HepG2 (cell line): ENCODE results near the gene CTF1. TPM values are rescaled to one million over a fixed set of nuclear protein-coding genes. Genes with fewer than 3 reads are reported as not detected.

ENCODE experiments used
- DR1 ChIP-seq: sonication (generic); formaldehyde crosslinking; IDR thresholded peaks from 2 replicates; pipeline ENCODE4 v1.8.0; 2021; ENCODE audit warnings: mild to moderate bottlenecking, missing genetic modification reagents, inconsistent platforms
- ELF4 ChIP-seq: sonication (generic); formaldehyde crosslinking; IDR thresholded peaks from 2 replicates; pipeline ENCODE4 v1.5.0; 2020; ENCODE audit warnings: missing genetic modification reagents, mild to moderate bottlenecking, moderate library complexity, borderline replicate concordance
- FLYWCH1 ChIP-seq: sonication (generic); formaldehyde crosslinking; IDR thresholded peaks from 2 replicates; pipeline ENCODE4 v1.8.1; 2023; ENCODE audit warnings: mild to moderate bottlenecking, missing genetic modification reagents
- HNRNPH1 ChIP-seq: fragments of 200-400 bp; formaldehyde crosslinking; optimal IDR thresholded peaks from 2 replicates; pipeline ENCODE3; 2017; ENCODE audit warnings: mild to moderate bottlenecking, low read depth, low read length
- HNRNPK ChIP-seq: fragments of 200-400 bp; formaldehyde crosslinking; IDR thresholded peaks from 2 replicates; pipeline ENCODE4 v1.6.1; 2018; ENCODE audit warnings: low read length, low read depth, moderate library complexity, mild to moderate bottlenecking; ENCODE audit not compliant: poor library complexity, severe bottlenecking
- NONO ChIP-seq, 2 experiments: fragments of 450-650 bp in 1 of 2; sonication (generic) in 1 of 2; formaldehyde crosslinking in 1 of 2; IDR thresholded peaks in 1 of 2; conservative IDR thresholded peaks in 1 of 2; 2 replicates each; pipeline versions ENCODE4 v1.6.1 to v1.8.0; 2017 to 2022; ENCODE audit warnings: mild to moderate bottlenecking in 1 of 2, missing genetic modification reagents in 1 of 2, moderate library complexity in 1 of 2
- PHF21A ChIP-seq: sonication (generic); formaldehyde crosslinking; IDR thresholded peaks from 2 replicates; pipeline ENCODE4 v1.5.0; 2020; ENCODE audit warnings: mild to moderate bottlenecking, missing genetic modification reagents
- RBFOX2 ChIP-seq: fragments of 200-400 bp; formaldehyde crosslinking; IDR thresholded peaks from 2 replicates; pipeline ENCODE4 v1.6.1; 2017; ENCODE audit warnings: low read depth, mild to moderate bottlenecking, low read length
- TRIM24 ChIP-seq: sonication (generic); formaldehyde crosslinking; IDR thresholded peaks from 2 replicates; pipeline ENCODE4 v1.8.0; 2022; ENCODE audit warnings: mild to moderate bottlenecking, missing genetic modification reagents
- ZMYM2 ChIP-seq: sonication (generic); formaldehyde crosslinking; IDR thresholded peaks from 2 replicates; pipeline ENCODE4 v1.8.0; 2022; ENCODE audit warnings: mild to moderate bottlenecking, missing genetic modification reagents
- ZNF264 ChIP-seq: sonication (generic); formaldehyde crosslinking; IDR thresholded peaks from 2 replicates; pipeline ENCODE4 v1.4.0; 2020; ENCODE audit warnings: missing genetic modification reagents
- ZNF333 ChIP-seq: sonication (generic); formaldehyde crosslinking; IDR thresholded peaks from 2 replicates; pipeline ENCODE4 v1.4.0; 2020; ENCODE audit warnings: mild to moderate bottlenecking, missing genetic modification reagents, borderline replicate concordance
- ZNF841 ChIP-seq: sonication (generic); formaldehyde crosslinking; IDR thresholded peaks from 2 replicates; pipeline ENCODE4 v1.8.1; 2023; ENCODE audit warnings: missing genetic modification reagents, borderline replicate concordance
- polyA plus RNA-seq, 8 experiments: library from polyadenylated mRNA; depleted of rRNA in 3 of 8; stranded (reverse) in 7 of 8; unstranded in 1 of 8; fragments of >200 nt; fragmentation: Illumina TruSeq in 4 of 8; extraction: Trizol in 4 of 8; gene quantifications; 2 replicates each; pipeline versions ENCODE4 v1.2.1 to v1.2.3, GENCODE V29; 2011 to 2016; ENCODE audit warnings: low read depth in 4 of 8, missing spikeins in 1 of 8, mixed read lengths in 1 of 8; ENCODE audit not compliant: insufficient read depth in 1 of 8
- total RNA-seq, 5 experiments: library from RNA; depleted of rRNA; stranded (reverse); fragments of >200 nt; fragmentation: Illumina TruSeq; extraction: Trizol; gene quantifications; 2 replicates each; pipeline ENCODE4 v1.2.3, GENCODE V29; 2016; ENCODE audit warnings: low read depth in 1 of 5
- TF ChIP-seq, protein P1 (sequence below): sonication (generic); formaldehyde crosslinking; IDR thresholded peaks from 2 replicates; pipeline ENCODE4 v1.5.0; 2020; ENCODE audit warnings: mild to moderate bottlenecking, missing genetic modification reagents
- TF ChIP-seq, protein P2 (sequence below): sonication (generic); formaldehyde crosslinking; IDR thresholded peaks from 2 replicates; pipeline ENCODE4 v1.5.0; 2020; ENCODE audit warnings: mild to moderate bottlenecking, missing genetic modification reagents
- TF ChIP-seq, protein P3 (sequence below): sonication (generic); formaldehyde crosslinking; IDR thresholded peaks from 2 replicates; pipeline ENCODE4 v1.4.0; 2020; ENCODE audit warnings: missing genetic modification reagents, borderline replicate concordance
- TF ChIP-seq, protein P4 (sequence below): sonication (generic); formaldehyde crosslinking; IDR thresholded peaks from 2 replicates; pipeline ENCODE4 v1.4.0; 2020; ENCODE audit warnings: mild to moderate bottlenecking, missing genetic modification reagents, borderline replicate concordance
- TF ChIP-seq, protein P5 (sequence below): sonication (generic); formaldehyde crosslinking; IDR thresholded peaks from 2 replicates; pipeline ENCODE4 v1.5.1; 2020; ENCODE audit warnings: missing genetic modification reagents, mild to moderate bottlenecking, borderline replicate concordance

The CTF1 gene
- total and polyA plus RNA-seq, 2 of the 13 experiments (the other 11 are each of a cell fraction or from before 2014, with no cell fraction given) = 0.13 to 1.8 TPM

- TF ChIP-seq DR1 (CRISPR knock-in tag) = no peak
- TF ChIP-seq, protein P1, sequence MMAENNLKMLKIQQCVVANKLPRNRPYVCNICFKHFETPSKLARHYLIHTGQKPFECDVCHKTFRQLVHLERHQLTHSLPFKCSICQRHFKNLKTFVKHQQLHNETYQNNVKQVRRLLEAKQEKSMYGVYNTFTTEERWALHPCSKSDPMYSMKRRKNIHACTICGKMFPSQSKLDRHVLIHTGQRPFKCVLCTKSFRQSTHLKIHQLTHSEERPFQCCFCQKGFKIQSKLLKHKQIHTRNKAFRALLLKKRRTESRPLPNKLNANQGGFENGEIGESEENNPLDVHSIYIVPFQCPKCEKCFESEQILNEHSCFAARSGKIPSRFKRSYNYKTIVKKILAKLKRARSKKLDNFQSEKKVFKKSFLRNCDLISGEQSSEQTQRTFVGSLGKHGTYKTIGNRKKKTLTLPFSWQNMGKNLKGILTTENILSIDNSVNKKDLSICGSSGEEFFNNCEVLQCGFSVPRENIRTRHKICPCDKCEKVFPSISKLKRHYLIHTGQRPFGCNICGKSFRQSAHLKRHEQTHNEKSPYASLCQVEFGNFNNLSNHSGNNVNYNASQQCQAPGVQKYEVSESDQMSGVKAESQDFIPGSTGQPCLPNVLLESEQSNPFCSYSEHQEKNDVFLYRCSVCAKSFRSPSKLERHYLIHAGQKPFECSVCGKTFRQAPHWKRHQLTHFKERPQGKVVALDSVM (CRISPR knock-in tag) = 0 out of 2 replicates have a peak, but pooled peaks have one; percentile 39
- TF ChIP-seq ZNF333 (CRISPR knock-in tag) = no peak
- peak; percentile 71; the same call in 1 of the 2 replicates for TF ChIP-seq ELF4
- TF ChIP-seq TRIM24 (CRISPR knock-in tag) = no peak
- TF ChIP-seq, protein P2, sequence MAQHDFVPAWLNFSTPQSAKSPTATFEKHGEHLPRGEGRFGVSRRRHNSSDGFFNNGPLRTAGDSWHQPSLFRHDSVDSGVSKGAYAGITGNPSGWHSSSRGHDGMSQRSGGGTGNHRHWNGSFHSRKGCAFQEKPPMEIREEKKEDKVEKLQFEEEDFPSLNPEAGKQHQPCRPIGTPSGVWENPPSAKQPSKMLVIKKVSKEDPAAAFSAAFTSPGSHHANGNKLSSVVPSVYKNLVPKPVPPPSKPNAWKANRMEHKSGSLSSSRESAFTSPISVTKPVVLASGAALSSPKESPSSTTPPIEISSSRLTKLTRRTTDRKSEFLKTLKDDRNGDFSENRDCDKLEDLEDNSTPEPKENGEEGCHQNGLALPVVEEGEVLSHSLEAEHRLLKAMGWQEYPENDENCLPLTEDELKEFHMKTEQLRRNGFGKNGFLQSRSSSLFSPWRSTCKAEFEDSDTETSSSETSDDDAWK (CRISPR knock-in tag) = no peak
- no peak for TF ChIP-seq RBFOX2
- TF ChIP-seq, protein P3, sequence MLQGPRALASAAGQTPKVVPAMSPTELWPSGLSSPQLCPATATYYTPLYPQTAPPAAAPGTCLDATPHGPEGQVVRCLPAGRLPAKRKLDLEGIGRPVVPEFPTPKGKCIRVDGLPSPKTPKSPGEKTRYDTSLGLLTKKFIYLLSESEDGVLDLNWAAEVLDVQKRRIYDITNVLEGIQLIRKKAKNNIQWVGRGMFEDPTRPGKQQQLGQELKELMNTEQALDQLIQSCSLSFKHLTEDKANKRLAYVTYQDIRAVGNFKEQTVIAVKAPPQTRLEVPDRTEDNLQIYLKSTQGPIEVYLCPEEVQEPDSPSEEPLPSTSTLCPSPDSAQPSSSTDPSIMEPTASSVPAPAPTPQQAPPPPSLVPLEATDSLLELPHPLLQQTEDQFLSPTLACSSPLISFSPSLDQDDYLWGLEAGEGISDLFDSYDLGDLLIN = no peak
- peak; percentile 55 for TF ChIP-seq ZMYM2 (CRISPR knock-in tag)
- TF ChIP-seq NONO (IDR thresholded peaks at IDR 0.05) = no peak
- no peak for TF ChIP-seq NONO (CRISPR knock-in tag; conservative IDR thresholded peaks at IDR 0.05)
- TF ChIP-seq FLYWCH1 (CRISPR knock-in tag) = no peak
- TF ChIP-seq, protein P4, sequence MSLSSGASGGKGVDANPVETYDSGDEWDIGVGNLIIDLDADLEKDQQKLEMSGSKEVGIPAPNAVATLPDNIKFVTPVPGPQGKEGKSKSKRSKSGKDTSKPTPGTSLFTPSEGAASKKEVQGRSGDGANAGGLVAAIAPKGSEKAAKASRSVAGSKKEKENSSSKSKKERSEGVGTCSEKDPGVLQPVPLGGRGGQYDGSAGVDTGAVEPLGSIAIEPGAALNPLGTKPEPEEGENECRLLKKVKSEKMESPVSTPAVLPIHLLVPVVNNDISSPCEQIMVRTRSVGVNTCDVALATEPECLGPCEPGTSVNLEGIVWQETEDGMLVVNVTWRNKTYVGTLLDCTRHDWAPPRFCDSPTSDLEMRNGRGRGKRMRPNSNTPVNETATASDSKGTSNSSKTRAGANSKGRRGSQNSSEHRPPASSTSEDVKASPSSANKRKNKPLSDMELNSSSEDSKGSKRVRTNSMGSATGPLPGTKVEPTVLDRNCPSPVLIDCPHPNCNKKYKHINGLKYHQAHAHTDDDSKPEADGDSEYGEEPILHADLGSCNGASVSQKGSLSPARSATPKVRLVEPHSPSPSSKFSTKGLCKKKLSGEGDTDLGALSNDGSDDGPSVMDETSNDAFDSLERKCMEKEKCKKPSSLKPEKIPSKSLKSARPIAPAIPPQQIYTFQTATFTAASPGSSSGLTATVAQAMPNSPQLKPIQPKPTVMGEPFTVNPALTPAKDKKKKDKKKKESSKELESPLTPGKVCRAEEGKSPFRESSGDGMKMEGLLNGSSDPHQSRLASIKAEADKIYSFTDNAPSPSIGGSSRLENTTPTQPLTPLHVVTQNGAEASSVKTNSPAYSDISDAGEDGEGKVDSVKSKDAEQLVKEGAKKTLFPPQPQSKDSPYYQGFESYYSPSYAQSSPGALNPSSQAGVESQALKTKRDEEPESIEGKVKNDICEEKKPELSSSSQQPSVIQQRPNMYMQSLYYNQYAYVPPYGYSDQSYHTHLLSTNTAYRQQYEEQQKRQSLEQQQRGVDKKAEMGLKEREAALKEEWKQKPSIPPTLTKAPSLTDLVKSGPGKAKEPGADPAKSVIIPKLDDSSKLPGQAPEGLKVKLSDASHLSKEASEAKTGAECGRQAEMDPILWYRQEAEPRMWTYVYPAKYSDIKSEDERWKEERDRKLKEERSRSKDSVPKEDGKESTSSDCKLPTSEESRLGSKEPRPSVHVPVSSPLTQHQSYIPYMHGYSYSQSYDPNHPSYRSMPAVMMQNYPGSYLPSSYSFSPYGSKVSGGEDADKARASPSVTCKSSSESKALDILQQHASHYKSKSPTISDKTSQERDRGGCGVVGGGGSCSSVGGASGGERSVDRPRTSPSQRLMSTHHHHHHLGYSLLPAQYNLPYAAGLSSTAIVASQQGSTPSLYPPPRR (CRISPR knock-in tag) = 0 out of 2 replicates have a peak, but pooled peaks have one; percentile 20
- TF ChIP-seq, protein P5, sequence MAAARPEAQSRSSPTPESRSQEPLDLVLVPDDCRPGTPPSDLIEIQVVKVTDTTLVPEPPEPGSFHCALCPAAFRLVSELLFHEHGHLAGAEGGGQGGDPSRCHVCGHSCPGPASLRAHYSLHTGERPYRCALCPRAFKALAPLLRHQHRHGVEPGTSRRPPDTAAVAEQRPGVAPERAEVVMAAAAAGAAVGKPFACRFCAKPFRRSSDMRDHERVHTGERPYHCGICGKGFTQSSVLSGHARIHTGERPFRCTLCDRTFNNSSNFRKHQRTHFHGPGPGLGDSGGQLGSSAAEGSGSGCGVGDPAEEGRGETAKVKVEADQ (CRISPR knock-in tag) = no peak
- TF ChIP-seq PHF21A = no peak
- no peak for TF ChIP-seq HNRNPK
- TF ChIP-seq ZNF841 = no peak
- no peak for TF ChIP-seq HNRNPH1
- no peak for TF ChIP-seq ZNF264 (CRISPR knock-in tag)
These were observed 25.5 kb downstream of the CTF1 start (continued) for GRCh38 chr16:30921748-30922419.
